Endothelial cell of umbilical vein (primary cell): ENCODE results near the gene RND1. TPM values are rescaled to one million over a fixed set of nuclear protein-coding genes. Genes with fewer than 3 reads are reported as not detected.

Source experiments
- BruUV-seq: library from RNA; stranded (reverse); fragments of 400-500 nt; replicated peaks from 2 replicates; lab custom pipeline; 2021; lab: Mats Ljungman, UMichigan
- CTCF ChIA-PET: fragments of 300-600, 350-600 bp; sonication (Branson Sonifier 250); formaldehyde crosslinking; loops from one replicate; lab custom pipeline; 2021; ENCODE audit warnings: antibody characterized with exemption, inconsistent platforms; lab: Charles Lee
- POLR2A ChIA-PET: fragments of 300-600, 350-600 bp; sonication (Branson Sonifier 250); formaldehyde crosslinking; loops from one replicate; lab custom pipeline; 2021; ENCODE audit warnings: antibody characterized with exemption, inconsistent platforms; lab: Charles Lee
- DNase-seq: peaks from one replicate; pipeline ENCODE4 v3.0.0-alpha.2; 2011; ENCODE audit warnings: low read depth, low spot score
- FAIRE-seq: peaks from 2 replicates; lab custom pipeline; 2011; peaks lifted over from hg19 to GRCh38; lab: Jason Lieb, UNC
- H2AFZ ChIP-seq: 2 replicates; pipeline ENCODE4 v1.6.0; 2012; ENCODE audit warnings: low read depth, low read length, control low read depth, inconsistent platforms
- H3K27ac ChIP-seq: 2 replicates; pipeline ENCODE4 v1.5.1; 2011; ENCODE audit warnings: low read depth, mild to moderate bottlenecking, control low read depth, low read length, moderate library complexity; ENCODE audit not compliant: insufficient read depth
- H3K27me3 ChIP-seq, 2 experiments: 2 replicates each; pipeline versions ENCODE4 v1.6.0 to v1.6.1; 2011; ENCODE audit warnings: low read length in 2 of 2, mixed read lengths in 1 of 2; ENCODE audit not compliant: control insufficient read depth in 2 of 2, insufficient read depth in 2 of 2
- H3K36me3 ChIP-seq, 2 experiments: 2 replicates in 1 of 2; 3 replicates in 1 of 2; pipeline ENCODE4 v1.5.1; 2011; ENCODE audit warnings: low read length in 2 of 2, mild to moderate bottlenecking in 1 of 2, moderate library complexity in 1 of 2; ENCODE audit not compliant: control insufficient read depth in 2 of 2, insufficient read depth in 2 of 2; ENCODE audit errors: extremely low read depth in 1 of 2
- H3K4me1 ChIP-seq: 3 replicates; pipeline ENCODE4 v1.5.1; 2011; ENCODE audit warnings: mild to moderate bottlenecking, low read length; ENCODE audit not compliant: control insufficient read depth, insufficient read depth; ENCODE audit errors: extremely low read depth
- H3K4me2 ChIP-seq: 2 replicates; pipeline ENCODE4 v1.6.1; 2011; ENCODE audit warnings: low read length, control low read depth, mixed read lengths; ENCODE audit not compliant: insufficient read depth
- H3K4me3 ChIP-seq, 3 experiments: fragments of 200-600 bp in 1 of 3; sonication (generic), shearing (Covaris generic) in 1 of 3; replicated peaks in 1 of 3; 2 replicates each; pipeline ENCODE4 v1.5.1; 2011 to 2016; ENCODE audit warnings: control low read depth in 3 of 3, low read length in 3 of 3, mild to moderate bottlenecking in 2 of 3, inconsistent platforms in 1 of 3, low read depth in 1 of 3, moderate library complexity in 1 of 3; ENCODE audit not compliant: insufficient read depth in 1 of 3
- H3K79me2 ChIP-seq: 2 replicates; pipeline ENCODE4 v1.6.0; 2012; ENCODE audit warnings: low read length, inconsistent platforms; ENCODE audit not compliant: control insufficient read depth, insufficient read depth
- H3K9ac ChIP-seq: replicated peaks from 2 replicates; pipeline ENCODE3; 2011; ENCODE audit warnings: low read length, control low read depth; ENCODE audit not compliant: insufficient read depth; ENCODE audit errors: extremely low read depth
- H3K9me1 ChIP-seq: replicated peaks from 3 replicates; pipeline ENCODE4 v1.6.0; 2011; ENCODE audit warnings: mild to moderate bottlenecking, low read length; ENCODE audit not compliant: control insufficient read depth, insufficient read depth; ENCODE audit errors: extremely low read depth
- H3K9me3 ChIP-seq: replicated peaks from 2 replicates; pipeline ENCODE4 v1.5.1; 2012; ENCODE audit warnings: low read length, inconsistent platforms; ENCODE audit not compliant: control insufficient read depth, insufficient read depth
- H4K20me1 ChIP-seq: replicated peaks from 2 replicates; pipeline ENCODE3; 2011; ENCODE audit warnings: mild to moderate bottlenecking, low read length; ENCODE audit not compliant: control insufficient read depth, insufficient read depth; ENCODE audit errors: extremely low read depth
- EZH2 ChIP-seq: IDR thresholded peaks from 2 replicates; pipeline ENCODE4 v1.6.1; 2012; ENCODE audit warnings: borderline replicate concordance, low read depth, mild to moderate bottlenecking, moderate library complexity, low read length, inconsistent platforms; ENCODE audit not compliant: severe bottlenecking
- FOS ChIP-seq: IDR thresholded peaks from 2 replicates; pipeline ENCODE4 v1.6.1; 2011; ENCODE audit warnings: mild to moderate bottlenecking, low read length, moderate library complexity, borderline replicate concordance; ENCODE audit not compliant: insufficient read depth
- GATA2 ChIP-seq: IDR thresholded peaks from 2 replicates; pipeline ENCODE4 v1.7.0; 2011; ENCODE audit warnings: low read depth, mild to moderate bottlenecking, moderate library complexity, mixed read lengths, low read length; ENCODE audit not compliant: insufficient read length, insufficient read depth
- JUN ChIP-seq: IDR thresholded peaks from 2 replicates; pipeline ENCODE4 v1.6.1; 2011; ENCODE audit warnings: borderline replicate concordance, low read depth; ENCODE audit not compliant: insufficient read length, insufficient read depth
- MYC ChIP-seq: IDR thresholded peaks from one replicate; pipeline ENCODE4 v1.6.1; 2011; ENCODE audit warnings: mild to moderate bottlenecking, low read depth, low read length
- POLR2A ChIP-seq: IDR thresholded peaks from 2 replicates; pipeline ENCODE4 v1.6.1; 2012; ENCODE audit warnings: low read depth, mild to moderate bottlenecking, control low read depth, low read length
- POLR2AphosphoS5 ChIP-seq: IDR thresholded peaks from 2 replicates; pipeline ENCODE4 v1.6.1; 2012; ENCODE audit warnings: low read depth, mild to moderate bottlenecking, control low read depth, low read length, moderate library complexity; ENCODE audit not compliant: insufficient read depth
- dilution Hi-C: fragments of 300-500 bp; cut with MboI; formaldehyde crosslinking; loops from one replicate; pipeline ENCODE4 v1.15.0; 2019; ENCODE audit warnings: low sequenced_read_pairs; ENCODE audit not compliant: extremely low pct_ligation_motif_present
- intact Hi-C: fragments of 100-400 bp; cut with micrococcal nuclease; formaldehyde crosslinking; loops from one replicate; pipeline ENCODE4 v1.10.0; 2022
- polyA plus RNA-seq, 4 experiments: library from polyadenylated mRNA; depleted of rRNA in 3 of 4; stranded (reverse) in 3 of 4; unstranded in 1 of 4; fragments of >200 nt; gene quantifications; 2 replicates each; pipeline versions ENCODE4 v1.2.1 to v1.2.3, GENCODE V29; 2011 to 2012; ENCODE audit warnings: missing spikeins in 1 of 4
- total RNA-seq: library from RNA; stranded (reverse); gene quantifications from 2 replicates; pipeline ENCODE4 v1.2.3, GENCODE V29; 2021
- TF ChIP-seq, protein P1 (sequence below), 2 donors: IDR thresholded peaks; 1 replicate in 1 of 2; 2 replicates in 1 of 2; pipeline ENCODE4 v1.5.1; 2011; ENCODE audit warnings: low read length in 2 of 2, mild to moderate bottlenecking in 2 of 2, moderate library complexity in 2 of 2, control low read depth in 1 of 2, inconsistent platforms in 1 of 2, low read depth in 1 of 2; ENCODE audit not compliant: insufficient read depth in 1 of 2; ENCODE audit errors: extremely low read depth in 1 of 2
- TF ChIP-seq, protein P2 (sequence below): IDR thresholded peaks from 2 replicates; pipeline ENCODE4 v1.6.1; 2011; ENCODE audit not compliant: insufficient read depth, insufficient read length

Gene RND1
- total and polyA plus RNA-seq, 2 donors (not counting 3 experiments of a cell fraction or from before 2014, with no cell fraction given), result 4.0 to 9.9 TPM

- DNase-seq, result no peak
- H3K27ac ChIP-seq, result no peak overlapping the region
- H2AFZ ChIP-seq, result no peak overlapping the region
- no peaks in the 10 kb centered on the region for H3K27me3 ChIP-seq
- no peak overlapping the region for H3K4me3 ChIP-seq
- H4K20me1 ChIP-seq, result no peaks in the 10 kb centered on the region
- H3K4me2 ChIP-seq, result no peak overlapping the region
- no peaks in the 10 kb centered on the region for H3K9me1 ChIP-seq
- H3K9ac ChIP-seq, result no peak overlapping the region
- no peaks in the 10 kb centered on the region for H3K9me3 ChIP-seq
- H3K79me2 ChIP-seq, result no peaks in the 10 kb centered on the region
- TF ChIP-seq MYC, result no peak
- no peak for TF ChIP-seq POLR2A
- TF ChIP-seq EZH2, result no peak
- TF ChIP-seq FOS, result no peak
- TF ChIP-seq, protein P1, sequence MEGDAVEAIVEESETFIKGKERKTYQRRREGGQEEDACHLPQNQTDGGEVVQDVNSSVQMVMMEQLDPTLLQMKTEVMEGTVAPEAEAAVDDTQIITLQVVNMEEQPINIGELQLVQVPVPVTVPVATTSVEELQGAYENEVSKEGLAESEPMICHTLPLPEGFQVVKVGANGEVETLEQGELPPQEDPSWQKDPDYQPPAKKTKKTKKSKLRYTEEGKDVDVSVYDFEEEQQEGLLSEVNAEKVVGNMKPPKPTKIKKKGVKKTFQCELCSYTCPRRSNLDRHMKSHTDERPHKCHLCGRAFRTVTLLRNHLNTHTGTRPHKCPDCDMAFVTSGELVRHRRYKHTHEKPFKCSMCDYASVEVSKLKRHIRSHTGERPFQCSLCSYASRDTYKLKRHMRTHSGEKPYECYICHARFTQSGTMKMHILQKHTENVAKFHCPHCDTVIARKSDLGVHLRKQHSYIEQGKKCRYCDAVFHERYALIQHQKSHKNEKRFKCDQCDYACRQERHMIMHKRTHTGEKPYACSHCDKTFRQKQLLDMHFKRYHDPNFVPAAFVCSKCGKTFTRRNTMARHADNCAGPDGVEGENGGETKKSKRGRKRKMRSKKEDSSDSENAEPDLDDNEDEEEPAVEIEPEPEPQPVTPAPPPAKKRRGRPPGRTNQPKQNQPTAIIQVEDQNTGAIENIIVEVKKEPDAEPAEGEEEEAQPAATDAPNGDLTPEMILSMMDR (IDR thresholded peaks at IDR 0.05; ENCODE audit: extremely low read depth in 1 of 2, insufficient read depth in 1 of 2, low read depth in 1 of 2, low read length in 2 of 2), result no peak
- TF ChIP-seq, protein P2, sequence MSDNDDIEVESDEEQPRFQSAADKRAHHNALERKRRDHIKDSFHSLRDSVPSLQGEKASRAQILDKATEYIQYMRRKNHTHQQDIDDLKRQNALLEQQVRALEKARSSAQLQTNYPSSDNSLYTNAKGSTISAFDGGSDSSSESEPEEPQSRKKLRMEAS, result no peak
- TF ChIP-seq JUN, result no peak
- TF ChIP-seq GATA2, result no peak
- TF ChIP-seq POLR2AphosphoS5, result no peak
- intact Hi-C loops (no loop called here), dilution Hi-C loops (no loop called here)
- no TSS peak for BruUV-seq
- H3K36me3 ChIP-seq, result no peaks in the 10 kb centered on the region
- ChIA-PET CTCF (interaction anchor here (2.0 to 3.7 kb wide), 2 partner anchors 12 to 25 kb away, joined by 7 to 18 read pairs; no protein-coding TSS in a partner anchor), POLR2A (no interaction called here)
- peaks cover 23% of the 10 kb centered on the region for H3K4me1 ChIP-seq
- no peak for FAIRE-seq
Observed at GRCh38 chr12:48878548-48878947, 12.9 kb upstream of the RND1 start.
